Bronchial epithelial cell (primary cell): ENCODE measurements around the gene DIAPH1. TPM values are rescaled to one million over a fixed set of nuclear protein-coding genes. Genes with fewer than 3 reads are reported as not detected.

Experiments used
- DNase-seq: peaks from one replicate; pipeline ENCODE4 v3.0.0-alpha.2; 2010; ENCODE audit warnings: low read depth
- FAIRE-seq: peaks from 2 replicates; lab custom pipeline; 2011; peaks lifted over from hg19 to GRCh38; lab: Jason Lieb, UNC
- H3K27me3 ChIP-seq: 2 replicates; pipeline ENCODE4 v1.5.1; 2011; ENCODE audit warnings: low read length; ENCODE audit not compliant: control insufficient read depth, insufficient read depth
- H3K36me3 ChIP-seq: 2 replicates; pipeline ENCODE4 v1.5.1; 2011; ENCODE audit warnings: low read length; ENCODE audit not compliant: control insufficient read depth, insufficient read depth
- H3K4me3 ChIP-seq: 2 replicates; pipeline ENCODE4 v1.5.1; 2011; ENCODE audit warnings: mild to moderate bottlenecking, low read depth, low read length, control low read depth
- total RNA-seq: library from RNA; depleted of rRNA; stranded (reverse); fragments of >200 nt; gene quantifications from 2 replicates; pipeline ENCODE4 v1.2.1, GENCODE V29; 2014
- TF ChIP-seq, protein P1 (sequence below): IDR thresholded peaks from 2 replicates; pipeline ENCODE4 v1.5.1; 2011; ENCODE audit warnings: mild to moderate bottlenecking, moderate library complexity, low read length, control low read depth, inconsistent platforms; ENCODE audit not compliant: insufficient read depth, severe bottlenecking

DIAPH1 gene
- total RNA-seq, 1 donor from 2014 or later = 48.2 TPM

DNA sequence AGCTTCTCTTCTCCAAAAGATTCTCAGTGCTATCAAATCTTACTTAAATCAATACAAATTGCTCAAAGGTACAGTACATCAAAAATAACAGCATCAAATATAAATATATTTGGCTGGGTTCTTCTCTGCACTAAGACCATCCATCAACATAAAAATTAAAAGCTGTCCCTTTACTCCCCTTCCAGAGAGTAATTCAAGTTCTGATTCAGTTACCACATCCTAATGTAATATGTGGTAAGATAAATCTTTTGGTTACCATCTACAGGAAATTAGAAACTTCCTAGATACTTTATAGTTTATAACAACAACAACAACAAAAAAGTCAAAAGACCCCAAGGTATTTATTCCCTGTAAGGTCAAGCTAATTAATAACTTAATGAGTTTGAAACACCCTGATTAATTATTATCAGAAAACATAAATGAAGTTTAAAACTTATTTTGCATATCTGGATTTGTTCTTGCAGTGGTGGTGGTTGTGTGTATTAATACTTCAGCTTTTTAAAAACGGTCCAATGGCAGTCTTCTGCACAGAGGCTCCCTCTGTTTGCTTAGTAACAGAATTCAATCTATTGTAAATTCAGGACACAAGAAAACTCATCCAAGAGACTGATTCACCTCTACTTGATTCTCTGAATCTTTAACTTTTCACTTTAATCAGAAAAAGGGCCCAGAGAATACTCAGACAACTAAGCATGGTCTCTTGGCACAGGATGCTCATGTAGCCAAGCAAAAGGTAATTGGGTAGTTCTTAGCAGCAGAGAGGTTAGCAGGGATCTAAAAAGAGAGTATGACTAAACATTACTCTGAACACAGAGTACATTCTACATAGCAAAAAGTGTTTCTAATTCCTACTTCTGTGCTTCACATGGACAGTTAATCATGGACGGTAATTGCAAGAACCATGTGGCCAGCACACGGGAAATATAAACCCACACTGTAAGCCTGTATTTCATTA is 20.1 kb downstream of the DIAPH1 start:
- TF ChIP-seq, protein P1, sequence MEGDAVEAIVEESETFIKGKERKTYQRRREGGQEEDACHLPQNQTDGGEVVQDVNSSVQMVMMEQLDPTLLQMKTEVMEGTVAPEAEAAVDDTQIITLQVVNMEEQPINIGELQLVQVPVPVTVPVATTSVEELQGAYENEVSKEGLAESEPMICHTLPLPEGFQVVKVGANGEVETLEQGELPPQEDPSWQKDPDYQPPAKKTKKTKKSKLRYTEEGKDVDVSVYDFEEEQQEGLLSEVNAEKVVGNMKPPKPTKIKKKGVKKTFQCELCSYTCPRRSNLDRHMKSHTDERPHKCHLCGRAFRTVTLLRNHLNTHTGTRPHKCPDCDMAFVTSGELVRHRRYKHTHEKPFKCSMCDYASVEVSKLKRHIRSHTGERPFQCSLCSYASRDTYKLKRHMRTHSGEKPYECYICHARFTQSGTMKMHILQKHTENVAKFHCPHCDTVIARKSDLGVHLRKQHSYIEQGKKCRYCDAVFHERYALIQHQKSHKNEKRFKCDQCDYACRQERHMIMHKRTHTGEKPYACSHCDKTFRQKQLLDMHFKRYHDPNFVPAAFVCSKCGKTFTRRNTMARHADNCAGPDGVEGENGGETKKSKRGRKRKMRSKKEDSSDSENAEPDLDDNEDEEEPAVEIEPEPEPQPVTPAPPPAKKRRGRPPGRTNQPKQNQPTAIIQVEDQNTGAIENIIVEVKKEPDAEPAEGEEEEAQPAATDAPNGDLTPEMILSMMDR = no peak
- Histone ChIP-seq H3K27me3 (no peaks in the 10 kb centered on the region), H3K36me3 (no peaks in the 10 kb centered on the region), H3K4me3 (no peak overlapping the region)
- FAIRE-seq = no peak
- peak; percentile 14 for DNase-seq

DNA sequence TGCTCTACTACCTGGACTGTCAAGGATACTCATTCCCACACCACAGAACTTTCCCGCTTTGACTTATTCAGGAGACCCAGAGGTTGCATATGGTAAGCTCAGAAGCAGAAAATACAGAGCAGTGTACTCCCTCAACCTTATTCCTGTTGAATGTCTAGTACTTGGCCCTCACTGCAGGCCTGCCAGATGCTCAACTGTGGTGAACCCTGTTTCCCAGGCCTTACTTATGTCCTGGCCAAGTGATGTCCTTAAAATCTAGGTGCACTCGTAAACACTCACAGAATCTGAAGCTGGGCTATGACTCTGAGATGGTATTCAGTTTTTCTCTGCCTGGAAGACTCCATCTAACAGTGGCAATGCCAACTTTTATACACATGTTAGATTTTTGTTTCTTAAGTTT is 21.0 kb downstream of the DIAPH1 start:
- FAIRE-seq (no peak), DNase-seq (no peak)
- H3K36me3 ChIP-seq = peaks cover 1% of the 10 kb centered on the region
- H3K27me3 ChIP-seq = no peaks in the 10 kb centered on the region
- H3K4me3 ChIP-seq = no peak overlapping the region
- TF ChIP-seq, protein P1 = no peak

DNA sequence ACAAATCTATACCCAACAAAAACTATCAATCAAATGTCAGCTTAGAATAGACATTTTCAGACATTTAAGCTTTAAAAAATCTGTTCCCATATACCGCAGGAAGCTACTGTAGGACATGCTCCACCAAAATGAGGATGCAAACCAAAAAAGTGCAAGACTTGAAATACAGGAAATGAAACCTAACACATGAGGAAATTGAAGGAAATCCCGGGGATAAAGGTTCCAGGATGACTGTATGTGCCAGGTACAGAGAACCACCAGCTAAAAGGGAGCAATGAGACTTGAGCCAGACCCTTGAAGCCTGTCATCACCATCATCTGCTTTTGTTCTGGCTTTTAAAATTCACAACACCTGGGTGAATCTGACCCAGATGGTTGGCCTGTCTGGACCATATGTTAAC is 21.4 kb downstream of the DIAPH1 start:
- TF ChIP-seq, protein P1 = no peak
- FAIRE-seq = no peak
- Histone ChIP-seq H3K36me3 (peaks cover 1% of the 10 kb centered on the region), H3K27me3 (no peaks in the 10 kb centered on the region), H3K4me3 (no peak overlapping the region)
- peak; percentile 41 for DNase-seq

DNA sequence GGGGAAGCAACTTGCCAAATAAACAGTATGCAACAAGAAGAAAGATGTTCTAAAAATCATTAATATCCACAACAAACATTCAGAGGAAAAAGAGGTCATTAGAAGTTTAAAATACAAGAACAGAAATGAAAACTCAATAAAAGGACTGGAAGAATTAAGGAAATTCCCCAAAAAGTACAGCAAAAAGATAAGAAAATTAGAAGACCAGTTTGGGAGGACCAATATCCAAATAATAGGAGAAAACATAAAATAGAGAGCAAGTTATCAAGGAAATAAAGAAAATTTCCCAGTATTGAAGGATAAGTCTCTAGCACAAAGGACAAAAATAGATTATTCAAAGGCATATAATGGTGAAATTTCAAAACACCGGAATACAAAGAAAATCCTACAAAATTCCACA is 21.9 kb downstream of the DIAPH1 start:
- DNase-seq (no peak), FAIRE-seq (no peak)
- Histone ChIP-seq H3K27me3 (no peaks in the 10 kb centered on the region), H3K4me3 (no peak overlapping the region), H3K36me3 (peaks cover 1% of the 10 kb centered on the region)
- TF ChIP-seq, protein P1 = no peak

DNA sequence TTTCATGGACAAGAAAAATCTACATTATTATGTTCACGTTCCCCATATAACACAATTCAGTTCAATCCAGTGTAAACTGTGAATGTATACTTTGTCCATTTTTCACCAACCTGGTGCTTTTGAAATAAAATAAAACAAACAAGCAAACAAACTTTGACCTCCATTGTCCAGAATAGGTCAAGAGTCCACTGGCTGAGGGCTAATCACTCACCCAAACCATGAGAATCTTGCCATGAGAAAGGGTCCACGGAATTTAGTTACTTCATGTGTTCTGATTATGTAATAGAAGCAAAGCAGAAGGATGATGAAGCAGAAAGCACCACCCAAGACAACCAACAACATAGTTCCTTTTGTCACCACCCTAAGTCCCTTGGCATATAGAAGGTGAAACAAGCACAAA is 28.7 kb downstream of the DIAPH1 start:
- H3K27me3 ChIP-seq = no peaks in the 10 kb centered on the region
- no peak for DNase-seq
- no peak overlapping the region for H3K4me3 ChIP-seq
- no peak for FAIRE-seq
- peaks cover 14% of the 10 kb centered on the region for H3K36me3 ChIP-seq
- TF ChIP-seq, protein P1 = no peak
